HG03159 (cell line): ENCODE data around the gene PAX6.

Experiments used
- ATAC-seq: cut with Tn5 transposase; IDR thresholded peaks from one replicate; pipeline ENCODE4 v1.9.1; 2021; ENCODE audit warnings: mild to moderate bottlenecking, moderate library complexity; ENCODE audit not compliant: unreplicated experiment

The PAX6 gene

DNA sequence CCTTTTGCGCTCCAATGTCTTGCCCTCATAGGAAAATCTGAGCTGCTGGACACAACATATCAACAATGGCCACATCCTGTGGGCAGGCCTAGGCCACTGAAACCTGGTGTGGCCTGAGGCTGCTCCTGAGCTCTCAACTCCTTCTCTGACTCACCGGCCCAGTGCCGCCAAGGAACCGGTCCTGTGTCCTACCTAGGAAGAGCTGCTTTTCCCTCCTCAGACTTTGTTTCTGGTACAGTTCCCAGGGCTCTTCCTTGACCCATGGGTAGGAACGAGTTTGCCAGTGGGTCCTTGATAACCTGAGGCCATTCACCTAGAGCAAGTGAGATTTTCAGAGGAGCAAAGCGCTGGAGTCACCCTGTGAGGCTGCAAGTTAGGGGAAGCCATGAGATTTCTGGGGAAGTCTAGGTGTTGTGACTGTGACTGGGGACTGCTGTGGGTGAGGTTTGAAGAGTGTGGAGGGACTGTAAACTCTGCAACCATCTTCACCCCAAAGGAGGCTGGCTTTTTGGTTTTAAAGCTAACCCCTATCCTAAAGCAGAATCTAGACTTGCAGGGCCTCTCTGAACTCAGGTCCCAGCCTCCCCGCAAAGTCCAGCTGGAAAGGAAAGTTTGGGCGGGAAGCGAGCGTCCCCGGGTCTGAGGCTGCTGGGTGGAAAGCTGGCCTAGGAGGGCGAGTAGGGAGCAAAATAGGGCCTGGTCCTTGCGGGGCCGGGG lies 12.0 kb upstream of the PAX6 start:
- no peak for ATAC-seq

DNA sequence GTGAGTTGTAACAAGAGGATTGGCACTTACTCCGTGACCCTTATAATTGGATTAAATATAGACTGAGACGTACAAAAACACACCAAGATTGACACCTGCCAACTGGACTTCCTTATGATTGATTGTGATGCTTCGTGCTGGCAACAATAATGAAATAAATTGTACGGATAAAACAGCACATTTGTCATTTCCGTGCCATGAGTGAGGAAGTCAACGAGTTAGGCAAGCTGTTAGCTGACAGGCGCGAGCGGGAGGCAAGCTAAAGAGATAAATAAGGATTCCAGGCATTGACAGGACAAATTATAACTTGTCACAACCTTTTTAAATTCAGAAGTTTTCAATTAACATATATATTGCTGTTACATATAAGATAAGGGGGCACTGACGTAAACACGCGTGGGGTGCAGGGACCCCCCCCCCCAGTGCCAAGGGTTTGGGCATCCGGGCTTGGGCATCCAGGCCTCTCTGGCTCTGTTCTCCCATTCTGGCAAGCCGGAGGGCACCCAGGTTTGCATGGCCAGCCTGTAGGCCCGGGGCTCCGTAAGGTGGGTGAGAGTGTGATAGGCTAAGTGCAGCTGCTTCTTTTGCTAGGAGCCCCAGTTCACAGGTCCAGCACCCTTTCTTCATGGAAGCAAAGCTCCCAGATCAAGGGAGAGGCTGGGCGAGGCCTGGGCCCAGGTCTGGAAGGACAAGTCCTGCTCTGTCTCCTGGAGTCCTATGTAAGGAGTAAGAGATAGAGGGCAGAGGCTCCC lies 11.2 kb upstream of the PAX6 start:
- ATAC-seq: no peak

DNA sequence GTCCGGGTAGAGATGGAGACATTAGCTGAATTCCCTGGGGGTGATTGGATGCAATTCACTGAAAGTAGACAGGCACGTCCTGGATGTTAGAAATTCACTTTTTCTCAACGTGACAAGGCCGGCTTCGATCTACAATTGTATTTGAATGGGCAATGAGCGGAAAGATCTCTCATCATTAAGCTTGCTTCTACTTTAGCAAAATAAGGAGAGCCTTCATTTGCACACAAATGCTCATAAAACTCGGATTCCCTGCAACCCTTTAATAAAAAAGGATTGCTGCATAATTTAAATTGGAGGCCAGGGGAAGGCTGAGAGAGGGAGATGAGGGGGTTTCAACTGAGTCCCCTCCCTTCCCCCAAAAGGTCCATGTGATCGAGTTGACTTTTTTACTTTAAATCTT lies 10.6 kb upstream of the PAX6 start:
- ATAC-seq: no peak

DNA sequence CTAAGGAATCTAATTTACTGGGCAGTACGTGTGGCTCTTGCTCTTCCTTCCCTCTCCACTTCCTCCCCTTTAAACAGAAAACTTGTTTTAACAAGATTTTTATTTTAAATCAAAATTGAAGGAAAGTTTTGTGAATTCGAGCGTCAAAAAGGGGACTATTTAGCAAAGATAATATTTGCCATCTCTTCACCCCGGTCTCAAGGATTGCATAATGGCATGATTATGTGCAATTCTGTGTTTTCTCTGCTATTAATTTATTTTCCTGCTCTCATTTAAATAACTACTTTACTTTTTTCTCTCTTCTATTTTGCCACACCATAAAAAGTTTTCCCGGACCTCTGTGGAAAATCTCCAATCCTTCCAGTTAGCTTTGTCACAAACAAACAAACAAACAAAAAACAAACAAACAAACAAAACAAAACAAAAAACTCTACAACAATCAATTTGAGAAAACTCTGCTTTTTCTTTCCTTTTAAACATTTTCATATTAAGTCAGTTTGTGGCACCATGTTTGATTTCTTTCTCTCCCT lies 10.2 kb upstream of the PAX6 start:
- ATAC-seq: no peak

DNA sequence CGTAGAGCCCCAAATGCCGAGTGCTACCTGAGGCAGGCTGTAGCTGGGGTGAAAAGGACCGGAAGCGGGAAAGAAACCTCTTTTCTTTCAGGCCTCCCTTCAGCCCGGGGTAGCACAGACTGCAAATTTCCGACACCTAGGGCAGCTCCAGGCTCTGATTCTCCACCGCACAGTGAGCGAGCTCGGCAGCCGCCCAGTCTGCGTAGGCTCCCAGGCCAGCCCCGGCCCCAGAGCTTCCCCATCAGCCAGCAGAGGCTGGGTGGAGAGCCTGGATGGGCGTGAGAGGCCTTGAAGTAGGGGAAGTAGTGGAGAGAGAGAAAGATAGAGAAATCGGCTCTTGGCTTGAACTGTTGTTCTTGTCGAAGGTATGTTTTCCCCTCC lies 9.3 kb upstream of the PAX6 start:
- ATAC-seq: no peak

DNA sequence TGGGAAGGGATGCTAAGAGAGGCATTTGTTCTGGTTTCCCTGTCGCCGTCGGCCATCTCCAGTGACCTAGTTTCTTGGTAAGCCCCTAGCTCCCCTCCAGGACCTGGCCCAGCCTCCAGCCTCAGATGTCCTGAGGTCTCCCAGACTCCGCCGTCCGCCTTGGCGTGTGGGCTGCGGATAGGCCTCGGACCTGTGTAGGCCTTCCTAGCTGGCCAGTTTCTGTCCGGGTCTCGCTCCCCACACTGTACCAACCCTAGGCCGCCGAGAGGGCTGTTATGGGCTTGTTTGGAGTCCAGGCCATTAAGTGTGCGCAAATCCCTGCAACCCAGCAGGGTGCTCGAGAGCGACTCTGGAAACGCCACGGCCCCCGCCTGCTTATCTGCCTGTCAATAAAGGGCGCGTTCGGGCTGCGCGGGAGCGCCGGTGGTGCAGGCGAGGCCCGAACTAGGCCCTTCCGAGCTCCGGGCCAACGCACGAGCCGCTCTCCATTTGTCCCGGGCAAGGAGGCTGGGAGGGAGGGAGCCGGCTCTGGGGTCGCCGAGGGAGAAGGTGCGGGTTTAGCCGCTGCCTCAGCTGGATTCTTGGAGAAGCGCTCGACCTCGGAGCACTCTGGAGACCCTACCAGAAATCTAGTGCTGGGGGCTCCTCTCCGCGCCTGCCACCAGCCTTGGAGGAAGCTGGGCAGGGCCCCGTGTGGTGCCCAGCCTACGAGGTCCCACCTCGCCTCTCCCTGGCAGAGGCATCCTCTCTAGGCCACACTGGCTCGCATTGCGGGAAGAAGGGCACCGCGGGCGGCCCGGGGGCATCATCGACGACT lies 8.7 kb upstream of the PAX6 start:
- ATAC-seq: no peak

DNA sequence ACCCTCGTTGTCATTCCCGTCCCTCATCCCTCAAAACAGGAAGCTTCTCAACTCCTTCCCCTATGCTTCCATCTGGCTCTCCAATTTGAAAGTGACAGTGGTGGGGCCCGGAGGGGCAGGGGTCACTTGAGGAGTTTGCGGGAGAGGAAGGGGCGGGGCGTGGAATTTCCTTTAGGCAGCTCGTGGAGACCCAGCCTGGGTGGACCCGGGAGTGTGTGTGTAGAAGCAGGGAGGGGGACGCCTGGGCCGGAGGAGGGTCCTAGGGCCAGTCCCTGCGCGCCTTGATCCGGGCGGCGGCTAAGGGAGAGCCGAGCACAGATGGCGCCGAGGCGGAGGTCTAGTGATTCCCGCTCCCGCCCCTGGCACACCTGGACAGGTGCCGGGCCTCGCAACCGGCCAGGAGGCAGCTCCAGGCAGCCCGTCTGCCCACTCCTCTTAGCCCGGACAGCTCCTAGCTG lies 7.8 kb upstream of the PAX6 start:
- ATAC-seq: no peak

DNA sequence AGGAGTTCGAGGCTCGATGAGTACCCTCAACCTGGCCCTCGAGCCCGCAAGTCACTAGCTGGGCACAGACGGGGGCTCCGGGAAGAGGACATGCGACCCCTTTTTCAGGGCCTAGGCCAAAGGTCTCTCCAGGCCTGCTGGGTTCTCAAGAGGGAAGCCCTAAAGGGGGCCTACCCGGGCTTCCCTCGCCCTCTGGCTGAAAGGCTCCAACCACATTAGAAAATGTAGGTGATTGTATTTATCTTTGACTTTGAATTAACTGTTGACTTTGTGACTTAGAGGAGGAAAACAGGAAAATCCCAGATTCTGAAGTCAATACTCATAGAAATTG lies 7.3 kb upstream of the PAX6 start:
- ATAC-seq: no peak

DNA sequence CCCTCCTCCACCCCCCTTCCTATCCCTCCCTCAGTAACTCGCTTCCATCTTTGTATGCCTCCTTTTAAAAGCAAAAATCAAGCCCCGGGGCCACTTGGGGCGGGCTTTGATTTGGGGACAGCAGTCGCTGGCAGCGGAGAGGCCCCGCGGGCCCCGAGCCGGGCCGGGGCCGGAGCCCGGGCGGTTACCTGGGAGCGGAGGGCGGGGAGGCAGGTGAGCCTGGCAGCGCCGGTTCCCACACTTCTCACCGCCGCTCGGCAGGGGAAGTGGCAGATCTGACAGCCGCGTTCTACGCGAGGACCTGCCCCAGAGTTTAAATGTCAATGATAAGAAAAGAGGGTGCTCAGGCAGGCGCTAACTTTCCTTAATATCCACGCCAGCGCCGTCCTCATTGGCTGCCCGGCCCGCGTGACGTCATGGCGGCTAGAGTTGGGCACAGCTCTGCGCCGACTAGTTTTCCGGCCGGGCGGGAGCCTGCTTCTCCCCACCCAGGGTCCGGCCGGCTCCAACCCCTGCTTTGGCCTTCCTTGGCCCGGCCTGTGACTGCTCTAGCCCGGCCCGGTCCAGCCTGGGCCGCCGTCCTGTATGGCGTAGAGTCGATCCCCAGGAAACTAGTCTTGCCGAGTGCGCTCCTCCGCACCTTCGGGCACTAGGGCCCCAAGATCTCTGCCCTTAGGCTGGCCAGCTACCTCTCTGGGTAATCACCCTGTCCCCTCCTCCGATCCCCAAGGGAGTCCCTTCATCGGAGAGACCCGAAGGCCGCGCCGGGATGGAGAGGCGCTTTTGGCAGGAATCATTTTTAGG lies 6.7 kb upstream of the PAX6 start:
- no peak for ATAC-seq

DNA sequence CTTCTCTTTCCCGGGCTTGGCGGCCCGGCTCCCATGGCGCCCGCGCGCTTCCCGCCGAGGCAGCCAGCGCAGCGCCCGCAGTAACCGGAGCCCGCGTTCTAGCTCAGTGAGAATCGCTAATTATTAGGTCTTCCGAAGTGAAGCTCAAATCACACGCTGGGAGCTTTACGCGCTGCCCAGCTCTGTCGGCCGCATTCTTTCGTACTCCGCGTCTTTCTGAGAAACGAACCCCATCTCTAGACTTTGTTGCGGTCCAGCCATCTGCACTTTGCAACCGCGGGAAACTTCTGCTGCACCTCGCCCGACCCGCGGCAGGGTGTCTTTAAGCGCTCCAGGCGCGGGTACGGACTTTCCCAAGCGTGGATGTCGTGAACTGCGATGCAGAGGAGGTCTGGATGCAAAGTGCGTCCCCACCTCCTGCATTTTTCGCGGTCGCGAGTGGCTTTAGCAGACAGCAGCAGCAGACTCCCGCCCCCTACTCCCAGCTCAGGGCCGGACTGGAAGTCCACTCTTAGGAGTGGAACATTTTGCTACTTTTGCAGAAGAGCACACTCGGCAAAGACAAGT lies 6.0 kb upstream of the PAX6 start:
- no peak for ATAC-seq

DNA sequence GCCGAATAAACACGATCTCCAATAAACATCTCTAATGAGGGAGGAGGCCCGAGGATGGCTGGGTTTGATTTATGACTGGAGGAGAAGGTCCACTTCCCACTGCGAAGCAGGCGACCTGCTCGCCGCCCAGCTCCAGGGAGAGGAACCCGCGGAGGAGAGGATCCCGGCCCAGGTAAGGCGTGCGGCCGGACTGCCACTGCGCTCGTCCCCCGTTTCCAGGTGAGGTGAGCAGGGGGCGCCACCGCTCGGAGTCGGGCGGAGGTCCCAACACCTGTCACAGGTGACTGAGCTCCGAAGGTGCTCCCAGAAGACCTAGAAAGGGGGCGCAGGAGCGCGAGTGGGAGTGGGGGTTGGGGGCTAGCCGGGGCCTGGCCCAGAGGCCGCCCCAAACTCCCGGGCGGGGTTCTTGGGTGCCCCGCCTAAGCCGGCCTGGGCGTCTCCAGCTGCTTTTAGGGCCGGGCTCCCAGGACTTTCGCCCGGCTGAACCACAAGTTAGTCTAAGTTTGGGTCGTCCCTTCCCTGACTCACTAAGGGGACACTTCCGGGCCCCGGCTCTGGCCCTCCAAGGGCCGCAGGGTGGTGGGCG lies 5.4 kb upstream of the PAX6 start:
- no peak for ATAC-seq

DNA sequence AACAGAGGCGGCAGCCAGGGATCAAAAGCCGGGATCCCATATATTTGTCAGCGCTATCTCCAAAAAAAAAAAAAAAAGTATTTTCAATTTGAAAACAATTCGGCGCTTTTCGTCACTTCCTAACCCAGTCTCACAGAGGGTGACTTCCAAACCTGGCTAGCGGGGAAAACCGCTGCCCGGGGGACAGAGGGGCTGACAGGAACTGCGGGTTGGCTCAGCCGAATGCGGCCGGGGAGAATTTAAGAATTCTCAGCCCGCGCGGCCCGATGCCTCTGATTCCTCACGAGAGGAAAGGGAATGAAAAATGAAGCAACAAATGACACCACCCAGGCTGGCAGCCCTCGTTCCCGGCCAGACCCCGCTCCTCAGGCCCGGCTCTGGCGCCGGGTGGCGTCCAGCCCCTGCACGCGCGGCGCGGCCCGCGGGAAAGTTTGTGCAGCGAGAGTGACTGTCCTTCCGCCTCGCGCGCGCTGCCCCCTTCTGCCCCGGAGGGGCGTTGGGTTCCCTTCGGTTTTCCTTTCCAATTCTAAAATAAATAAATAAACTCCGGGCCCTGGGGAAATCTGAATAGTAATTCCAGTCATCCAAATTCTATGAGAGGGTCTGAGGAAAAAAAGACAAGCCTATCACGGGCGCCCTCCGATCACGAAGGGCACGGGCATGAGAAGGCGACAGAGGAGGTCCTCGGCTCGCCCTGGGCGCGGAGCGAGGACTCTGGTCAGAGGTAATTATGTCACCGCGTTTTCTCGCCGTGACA lies 4.8 kb upstream of the PAX6 start:
- ATAC-seq: no peak

DNA sequence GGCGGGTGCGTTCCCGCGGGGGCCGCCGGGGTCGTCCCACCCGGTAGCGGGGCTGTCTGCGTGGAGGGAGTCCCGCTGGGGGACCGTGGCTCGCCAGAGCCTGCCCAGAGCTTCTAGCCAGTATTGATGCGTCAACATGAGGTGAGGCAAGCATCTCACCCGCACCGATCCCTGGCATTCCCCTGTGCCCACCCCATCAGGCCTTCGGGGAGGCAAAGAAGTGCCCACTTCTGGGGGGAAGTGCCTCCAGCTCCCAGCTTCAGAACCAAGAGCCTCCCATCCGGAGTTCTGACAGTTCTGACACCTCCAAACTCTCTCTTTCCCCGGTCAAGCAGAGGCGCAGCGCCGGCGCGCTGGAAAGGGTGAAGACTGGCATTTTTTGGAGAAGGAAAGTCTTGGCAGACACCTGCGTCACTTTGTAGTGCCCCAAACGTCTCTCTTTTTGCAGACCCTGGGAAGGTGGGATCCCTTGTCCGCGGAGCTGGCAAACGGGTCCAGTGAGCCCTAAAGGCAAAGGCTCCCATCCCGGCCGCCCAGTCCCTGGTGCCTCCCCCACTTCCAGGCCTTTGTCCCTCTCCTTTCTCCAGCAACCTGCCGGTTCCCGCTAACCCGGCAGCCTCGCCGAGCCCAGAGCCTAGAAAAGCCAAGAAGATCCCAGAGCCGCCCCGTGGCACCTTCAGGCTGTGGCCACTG lies 3.2 kb upstream of the PAX6 start:
- no peak for ATAC-seq

DNA sequence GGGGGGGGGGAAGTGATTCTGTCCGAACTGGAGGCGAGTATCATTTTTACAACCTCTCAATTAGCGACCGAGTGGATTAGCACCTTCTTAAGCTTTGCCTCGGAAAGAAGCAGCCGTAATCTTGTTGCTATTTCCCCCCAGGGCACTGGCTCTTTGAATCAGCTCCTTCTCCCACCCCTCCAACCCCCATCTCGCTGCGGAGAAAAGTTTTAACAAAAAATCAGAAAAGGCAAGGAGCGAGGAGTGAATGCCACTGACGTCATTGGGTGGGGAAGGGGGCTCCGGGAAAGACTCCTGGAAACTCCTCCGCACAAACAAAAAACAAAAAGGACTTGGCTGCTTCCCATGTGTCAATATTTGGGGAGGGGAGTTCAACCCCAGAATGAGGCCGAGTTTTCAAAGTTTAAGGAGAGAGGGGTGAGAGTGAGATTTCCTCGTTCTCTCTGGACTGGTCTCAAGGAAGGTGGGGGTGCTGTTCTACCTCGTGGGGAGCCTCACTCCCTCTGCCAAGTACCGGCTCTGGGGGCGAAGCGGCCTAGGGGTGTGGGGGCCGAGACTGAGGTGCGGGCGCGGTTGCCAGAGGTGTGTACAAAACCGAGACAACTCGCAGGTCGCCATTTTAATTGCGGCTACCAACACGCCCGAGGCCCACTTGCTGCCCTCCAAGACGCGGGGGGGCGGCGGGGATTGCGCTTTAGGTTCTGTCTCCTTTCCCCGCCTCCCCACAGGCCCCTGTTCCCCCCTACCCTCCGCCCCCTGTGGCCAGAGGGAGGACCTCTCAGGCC lies 2.5 kb upstream of the PAX6 start:
- ATAC-seq: no peak

DNA sequence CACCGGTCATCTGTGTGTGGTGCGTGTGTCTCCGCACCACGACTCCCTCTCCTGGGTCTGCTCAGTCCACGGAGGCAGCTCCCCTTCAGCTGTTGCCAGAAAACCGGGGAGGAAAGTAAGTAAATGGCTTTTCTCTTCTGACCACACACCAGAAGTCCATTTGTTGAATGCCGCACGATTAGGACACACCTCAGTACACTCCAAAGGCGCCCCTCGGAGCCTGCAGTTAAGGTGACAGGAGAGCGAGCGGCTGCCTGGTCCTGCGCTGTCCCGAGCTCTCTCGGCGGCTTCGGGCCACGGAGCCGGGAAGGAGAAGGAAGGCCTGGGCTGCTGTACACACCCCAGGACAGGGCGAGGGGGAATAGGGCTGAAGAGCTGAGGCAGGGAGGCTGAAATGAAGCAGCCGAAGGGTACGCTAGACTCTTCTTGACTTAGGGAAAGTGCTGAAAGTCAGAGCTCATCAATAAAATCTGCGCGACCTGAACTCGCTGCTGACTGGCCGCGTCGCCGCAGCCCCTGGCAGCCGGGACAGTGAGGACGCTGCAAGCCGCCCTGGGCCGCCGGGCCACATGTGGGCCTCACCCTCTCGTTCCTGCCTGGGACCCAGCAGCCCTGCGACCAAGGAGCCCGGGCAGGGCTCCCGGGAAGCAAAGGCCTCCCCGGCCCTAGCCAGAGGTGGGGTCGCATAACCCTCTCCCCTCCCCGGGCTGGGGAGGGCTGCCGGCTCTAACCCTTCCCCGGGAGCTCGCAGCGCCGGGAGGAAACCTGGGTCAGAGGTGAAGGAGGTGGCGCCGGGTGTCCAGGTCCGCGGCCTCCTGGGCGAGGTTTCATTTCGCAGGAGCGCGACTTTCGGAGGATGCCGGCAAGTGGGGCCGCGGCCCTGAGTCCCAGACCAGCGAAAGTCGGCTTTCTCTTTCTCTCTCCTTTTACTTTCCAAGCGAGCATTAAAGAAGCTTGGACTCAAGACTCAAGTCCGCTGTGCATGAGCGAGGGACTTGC lies 1.6 kb upstream of the PAX6 start:
- no peak for ATAC-seq

DNA sequence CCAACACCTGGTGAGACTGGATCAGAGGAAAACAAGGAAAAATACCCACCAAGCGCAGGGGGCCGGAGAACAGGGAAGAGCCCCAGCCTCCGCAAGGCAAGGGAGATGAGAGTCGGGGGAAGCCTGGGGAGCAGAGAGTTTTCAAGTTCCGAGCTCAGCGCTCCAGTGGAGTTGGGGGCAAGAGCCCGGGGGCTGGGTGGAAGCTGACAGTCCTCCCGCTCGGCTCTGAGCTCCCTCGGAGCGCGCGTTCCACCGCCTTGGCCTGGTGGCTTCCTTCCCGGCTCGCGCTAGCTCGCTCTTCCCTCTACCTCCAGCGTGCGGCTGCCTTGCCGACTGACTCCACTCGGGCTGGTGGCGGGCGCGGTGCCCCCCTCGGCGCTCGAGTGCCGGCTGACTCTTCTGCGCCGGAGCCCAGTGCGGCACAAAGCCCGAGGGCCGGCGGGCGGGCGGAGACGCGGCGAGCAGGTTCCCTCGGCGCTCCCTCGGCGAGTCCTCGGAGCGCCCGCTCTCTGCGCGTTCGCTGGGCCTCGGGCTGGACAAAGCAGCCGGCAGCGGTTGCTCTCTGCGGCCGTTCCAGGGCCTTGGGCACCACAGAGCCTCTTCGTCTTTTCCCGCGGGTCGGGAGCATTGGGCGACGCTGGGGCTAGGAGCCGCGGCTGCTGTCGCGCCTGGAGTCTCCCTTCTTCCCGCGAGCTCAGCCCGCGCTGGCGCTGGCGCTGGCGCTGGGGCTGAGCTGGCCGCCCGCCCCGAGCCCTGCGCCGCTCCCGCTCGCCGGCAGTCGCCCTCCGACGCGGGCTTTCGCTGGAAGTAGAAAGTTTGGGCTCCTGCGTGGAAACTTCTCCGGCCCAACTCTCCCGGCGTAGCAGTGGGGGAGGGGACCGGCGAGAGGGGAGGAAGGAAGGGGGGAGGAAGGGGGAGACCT lies 1.0 kb downstream of the PAX6 start:
- no peak for ATAC-seq
